Heart left ventricle (tissue), 16 donors: ENCODE data around the gene CHIC1. TPM values are rescaled to one million over a fixed set of nuclear protein-coding genes. Genes with fewer than 3 reads are reported as not detected.
"Not testable (repeated sequence)": the region's sequence is repeated elsewhere in the genome, so short reads cannot be mapped to it uniquely, and the experiment has no call there.

Experiments
- ATAC-seq, 4 donors: fragments of 200-7000 bp; cut with Tn5 transposase; one replicate each; pipeline ENCODE4 v1.9.1; 2020 to 2022; ENCODE audit warnings: moderate library complexity in 4 of 4, mild to moderate bottlenecking in 3 of 4, moderate number of reproducible peaks in 1 of 4
- DNase-seq, 5 donors: peaks; one replicate each; pipeline ENCODE4 v3.0.0-alpha.2; 2020
- H3K27ac ChIP-seq, 12 donors: fragments of 200-600 bp; sonication (generic) in 4 of 12; one replicate each; pipeline versions ENCODE4 v1.5.0 to v1.8.0; 2016 to 2022; ENCODE audit warnings: mild to moderate bottlenecking in 2 of 12
- H3K27me3 ChIP-seq, 9 donors: fragments of 200-600 bp; sonication (generic) in 2 of 9; one replicate each; pipeline versions ENCODE4 v1.5.1 to v1.8.0; 2016 to 2022; ENCODE audit warnings: mild to moderate bottlenecking in 3 of 9
- H3K36me3 ChIP-seq, 9 donors: fragments of 200-600 bp; sonication (generic) in 2 of 9; one replicate each; pipeline versions ENCODE4 v1.5.0 to v1.8.0; 2018 to 2022; ENCODE audit warnings: mild to moderate bottlenecking in 2 of 9
- H3K4me1 ChIP-seq, 12 donors: fragments of 200-600 bp; sonication (generic) in 4 of 12; one replicate each; pipeline versions ENCODE4 v1.5.0 to v1.8.0; 2016 to 2022; ENCODE audit warnings: mild to moderate bottlenecking in 3 of 12
- H3K4me3 ChIP-seq, 12 donors: fragments of 200-600 bp; sonication (generic) in 4 of 12; one replicate each; pipeline versions ENCODE4 v1.5.0 to v1.8.0; 2017 to 2022; ENCODE audit warnings: mild to moderate bottlenecking in 9 of 12, moderate library complexity in 4 of 12
- H3K9me3 ChIP-seq, 12 donors: fragments of 200-600 bp; sonication (generic) in 4 of 12; one replicate each; pipeline versions ENCODE4 v1.5.0 to v1.8.0; 2016 to 2022; ENCODE audit warnings: mild to moderate bottlenecking in 1 of 12
- POLR2A ChIP-seq, 2 donors: fragments of 450-650 bp; IDR thresholded peaks; one replicate each; pipeline ENCODE4 v1.6.1; 2017; ENCODE audit warnings: antibody characterized with exemption in 2 of 2, mild to moderate bottlenecking in 2 of 2, moderate library complexity in 2 of 2
- WGBS, 4 donors: extraction: QIAGEN DNeasy Blood & Tissue Kit in 2 of 4; methylation state at CpG; one replicate each; pipeline versions ENCODE4 v1.1.5 to v1.1.7; 2013 to 2018; 5-methylcytosine and 5-hydroxymethylcytosine counted together
- intact Hi-C, 10 donors: fragments of 100-400 bp; cut with DNase I; formaldehyde crosslinking; loops; one replicate each; pipeline versions ENCODE4 v1.11.1 to v1.14.2; 2022
- long read RNA-seq, 3 donors: library from polyadenylated mRNA; unstranded; transcript quantifications; one replicate each; pipeline ENCODE4 v2.0.0, GENCODE V29; 2020 to 2021
- polyA plus RNA-seq, 2 donors: library from polyadenylated mRNA; stranded (reverse); fragments of 200-250 nt; gene quantifications; one replicate each; pipeline ENCODE4 v1.2.3, GENCODE V29; 2013
- total RNA-seq, 9 donors: library from RNA; depleted of rRNA in 2 of 9; stranded (reverse); fragments of >200 nt in 2 of 9; fragmentation: NEBNext Ultra II Directional in 3 of 9; extraction: Animal tissue kit (Norgen Biotek cat#: 25700) in 3 of 9; gene quantifications; one replicate each; pipeline versions ENCODE4 v1.1.0 to v1.2.4, GENCODE V29; 2016 to 2023
- TF ChIP-seq, protein P1 (sequence below), 12 donors: fragments of 200-600 bp; sonication (generic) in 4 of 12; IDR thresholded peaks; one replicate each; pipeline versions ENCODE4 v1.5.0 to v1.8.0; 2018 to 2022; ENCODE audit warnings: antibody characterized with exemption in 12 of 12, mild to moderate bottlenecking in 5 of 12
- donor health status: ischemic (EF 13 %, LVEDD 7.1; RV severe dilation, severe dysfunction).
- donor health status: healthy with polysubstance abuse.
- donor health status: DM: no; HTN: yes; CAD: no.
- donor health status: DM: no; HTN: no; CAD: no.
- donor health status: ischemic (EF 25% LVEDD 6.9; RV normal size, moderate dysfunction).
- donor health status: ischemic (EF 25% LVEDD 5.7; RV mildly dilated, moderate dysfunction).
- donor health status: healthy.
- donor health status: DM: yes; HTN: yes; CAD: no.
- donor health status: ischemic (EF 35%, LVEDD 5.7; RV mildly dilated, moderate dysfunction).
- donor health status: nonischemic (EF 11% LVEDD 7.7; RV severe dilation, severe dysfunction).
- donor health status: DM: yes; HTN: yes; CAD: no.
- donor health status: PGD.
- donor health status: ischemic (EF 29% LVEDD 5.4; RV normal size, mild dysfunction).
- donor health status: nonischemic (EF 23%, LVEDD 6.1; RV moderate dilation, normal function).

Gene CHIC1
- total RNA-seq (10 to 100 TPM in 8 of 9 donors, 1 to 10 TPM in 1; 9.5 to 16.9 (median 12.2) TPM), polyA plus RNA-seq (1 to 10 TPM; 2.8 to 6.2 TPM)
- long read RNA-seq, donor 1, partial matches to known transcripts = 0 of 3 reads
- long read RNA-seq, donor 1, other reads (novel, unspliced or antisense) = 3 of 3 reads
- long read RNA-seq, donor 2, partial matches to known transcripts = 0 of 1 reads
- long read RNA-seq, donor 2, other reads (novel, unspliced or antisense) = 1 of 1 reads
- long read RNA-seq, donor 3, full-length matches to known transcripts = 1 of 6 reads
- long read RNA-seq, donor 3, partial matches to known transcripts = 0 of 6 reads
- long read RNA-seq, donor 3, other reads (novel, unspliced or antisense) = 5 of 6 reads

DNA sequence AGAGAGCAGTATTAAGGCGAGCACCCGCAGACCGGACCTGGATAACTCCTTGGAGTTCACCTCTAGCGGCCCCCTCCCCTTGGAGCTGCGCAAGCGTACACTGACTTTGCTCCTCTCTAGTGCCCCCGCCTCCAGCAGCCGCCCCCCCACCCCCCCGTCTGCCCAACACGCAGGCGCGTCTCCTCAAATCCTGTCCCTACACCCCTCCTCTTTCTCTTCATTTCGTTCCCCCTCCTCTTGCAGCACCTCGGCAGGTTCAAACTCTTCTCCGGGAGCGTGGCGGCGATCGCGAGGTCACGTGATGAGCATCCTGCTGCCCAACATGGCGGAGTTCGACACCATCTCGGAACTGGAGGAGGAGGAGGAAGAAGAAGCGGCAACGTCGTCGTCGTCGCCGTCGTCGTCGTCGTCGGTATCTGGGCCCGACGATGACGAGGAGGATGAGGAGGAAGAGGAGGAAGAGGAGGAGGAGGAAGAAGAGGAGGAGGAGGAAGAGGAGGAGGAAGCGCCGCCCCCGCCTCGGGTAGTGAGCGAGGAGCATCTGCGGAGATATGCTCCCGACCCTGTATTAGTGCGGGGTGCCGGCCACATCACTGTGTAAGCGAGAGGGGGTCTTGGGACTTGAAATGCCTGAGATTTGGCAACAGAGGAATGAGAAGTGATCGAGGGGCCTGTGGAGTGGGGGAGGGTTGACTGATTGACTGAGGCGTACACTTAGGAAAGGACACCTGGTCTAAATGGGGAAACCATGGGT is at the start of gene CHIC1:
CHIC1 (plus strand) TSS at position 214 of the 754 bp plus-strand sequence; CDS start at position 302, 88 bp downstream.
- Histone ChIP-seq H3K36me3 (no peaks in the 10 kb centered on the region), H3K4me1 (peaks cover 0 to 15% (median 0%) of the 10 kb centered on the region in 12 donors), H3K27me3 (no peaks in the 10 kb centered on the region), H3K27ac (peak within 1 kb of the TSS; percentile 53 to 86 (median 78)), H3K4me3 (peak within 1 kb of the TSS; percentile 37 to 91 (median 64)), H3K9me3 (no peaks in the 10 kb centered on the region)
- DNase-seq = peak; percentile 48 to 72 (median 64)
- intact Hi-C loops = no loop called here
- ATAC-seq = peak; percentile 77 to 91 (median 88)
- TF ChIP-seq, protein P1, sequence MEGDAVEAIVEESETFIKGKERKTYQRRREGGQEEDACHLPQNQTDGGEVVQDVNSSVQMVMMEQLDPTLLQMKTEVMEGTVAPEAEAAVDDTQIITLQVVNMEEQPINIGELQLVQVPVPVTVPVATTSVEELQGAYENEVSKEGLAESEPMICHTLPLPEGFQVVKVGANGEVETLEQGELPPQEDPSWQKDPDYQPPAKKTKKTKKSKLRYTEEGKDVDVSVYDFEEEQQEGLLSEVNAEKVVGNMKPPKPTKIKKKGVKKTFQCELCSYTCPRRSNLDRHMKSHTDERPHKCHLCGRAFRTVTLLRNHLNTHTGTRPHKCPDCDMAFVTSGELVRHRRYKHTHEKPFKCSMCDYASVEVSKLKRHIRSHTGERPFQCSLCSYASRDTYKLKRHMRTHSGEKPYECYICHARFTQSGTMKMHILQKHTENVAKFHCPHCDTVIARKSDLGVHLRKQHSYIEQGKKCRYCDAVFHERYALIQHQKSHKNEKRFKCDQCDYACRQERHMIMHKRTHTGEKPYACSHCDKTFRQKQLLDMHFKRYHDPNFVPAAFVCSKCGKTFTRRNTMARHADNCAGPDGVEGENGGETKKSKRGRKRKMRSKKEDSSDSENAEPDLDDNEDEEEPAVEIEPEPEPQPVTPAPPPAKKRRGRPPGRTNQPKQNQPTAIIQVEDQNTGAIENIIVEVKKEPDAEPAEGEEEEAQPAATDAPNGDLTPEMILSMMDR (IDR thresholded peaks at IDR 0.05) = no peak
- TF ChIP-seq POLR2A (IDR thresholded peaks at IDR 0.05) = no peak
- 0 to 35% (median 12%) methylated on average over 50 to 51 of the region's 51 CpGs for WGBS, 4 donors

DNA sequence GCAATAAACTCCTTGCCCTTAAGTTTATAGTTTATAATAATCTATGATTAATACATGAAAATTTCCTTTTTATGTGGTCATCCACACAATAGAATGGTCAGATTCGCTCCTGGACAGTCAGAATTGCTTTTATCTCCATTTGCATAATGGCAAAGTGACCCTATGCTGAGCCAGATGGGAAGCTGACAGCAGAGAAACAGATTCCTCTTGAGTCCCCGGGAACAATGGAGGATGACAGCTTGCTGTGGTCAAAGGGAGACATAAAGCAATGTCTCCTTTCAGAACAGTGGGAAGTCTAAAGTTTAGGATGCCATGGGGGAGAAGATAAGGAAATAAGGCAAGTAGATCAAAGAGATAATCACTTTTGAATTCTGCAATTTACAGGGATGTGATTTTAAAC is 40.2 kb upstream of the CHIC1 start:
- H3K27me3 ChIP-seq, H3K4me3 ChIP-seq, intact Hi-C loops, DNase-seq, H3K27ac ChIP-seq, H3K9me3 ChIP-seq, H3K4me1 ChIP-seq, H3K36me3 ChIP-seq, ATAC-seq: not testable (repeated sequence)
- 46 to 64% (median 55%) methylated on average over 2 of the region's 2 CpGs for WGBS, 4 donors

DNA sequence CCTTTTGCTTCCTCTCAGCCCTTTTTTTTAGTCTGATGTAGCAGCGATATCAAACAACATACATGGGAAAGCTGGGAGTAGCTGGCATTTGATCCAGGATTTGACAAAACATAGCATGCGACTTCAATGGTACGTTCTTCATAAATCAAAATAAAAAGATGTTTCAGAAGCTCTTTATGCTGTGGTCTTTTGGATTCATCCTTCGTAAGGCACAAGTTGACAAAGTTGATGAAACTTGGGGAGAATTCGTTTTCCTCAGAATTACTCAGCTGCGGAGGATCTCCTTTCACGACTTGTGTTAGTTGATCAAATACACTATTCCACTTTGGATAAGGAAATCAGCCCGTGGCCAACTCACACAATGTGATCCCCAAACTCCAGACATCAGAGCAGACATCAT is 38.1 kb upstream of the CHIC1 start:
- Histone ChIP-seq H3K9me3 (peaks cover 0 to 9% (median 0%) of the 10 kb centered on the region in 12 donors), H3K4me1 (no peaks in the 10 kb centered on the region), H3K4me3 (no peak overlapping the region), H3K36me3 (no peaks in the 10 kb centered on the region), H3K27ac (no peak overlapping the region), H3K27me3 (peaks cover 0 to 10% (median 0%) of the 10 kb centered on the region in 9 donors)
- TF ChIP-seq POLR2A (IDR thresholded peaks at IDR 0.05) = no peak
- TF ChIP-seq, protein P1 (IDR thresholded peaks at IDR 0.05) = no peak
- WGBS, 4 donors = 75 to 84% (median 80%) methylated on average over 8 of the region's 8 CpGs
- ATAC-seq (no peak), DNase-seq (no peak)
- intact Hi-C loops = no loop called here

DNA sequence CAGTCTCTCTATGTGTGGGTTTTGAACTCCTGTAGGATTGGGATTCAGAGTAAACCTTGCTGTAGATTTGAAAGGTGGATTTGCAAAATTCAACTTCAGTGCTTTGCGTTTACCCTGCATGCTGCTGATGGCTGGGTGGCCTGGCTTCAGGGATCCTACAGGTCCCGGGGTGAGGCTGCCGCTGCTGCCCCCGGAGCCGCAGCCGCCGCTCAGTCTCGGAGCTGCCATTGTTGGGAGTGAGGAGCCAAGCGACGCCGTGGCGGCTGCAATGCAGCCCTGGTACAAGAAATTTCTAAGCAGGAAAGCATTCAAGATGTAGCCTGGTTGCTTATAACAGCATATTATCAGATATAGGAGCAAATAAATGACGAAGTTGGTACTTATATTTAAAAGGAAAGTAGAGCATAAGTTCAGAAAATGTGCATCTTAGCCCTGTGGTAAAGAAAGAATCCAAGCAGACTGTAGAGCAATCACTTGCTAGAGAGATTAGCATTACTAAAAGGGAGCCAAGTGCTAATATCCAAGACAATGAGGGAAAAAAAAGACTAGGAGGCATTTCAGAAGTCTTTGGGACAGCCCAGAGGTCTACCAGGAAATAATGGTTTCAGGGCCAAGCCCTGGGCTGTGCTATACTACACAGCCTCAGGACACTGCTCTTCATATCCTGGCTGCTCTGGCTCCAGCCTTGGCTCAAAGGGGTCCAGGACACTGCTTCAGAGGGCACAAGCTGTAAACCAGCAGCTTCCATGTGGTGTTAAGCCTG is 36.9 kb upstream of the CHIC1 start:
- Histone ChIP-seq H3K27ac (no peak overlapping the region), H3K36me3 (no peaks in the 10 kb centered on the region), H3K9me3 (peaks cover 0 to 9% (median 0%) of the 10 kb centered on the region in 12 donors), H3K4me3 (no peak overlapping the region), H3K4me1 (no peaks in the 10 kb centered on the region), H3K27me3 (peaks cover 0 to 10% (median 0%) of the 10 kb centered on the region in 9 donors)
- TF ChIP-seq POLR2A (IDR thresholded peaks at IDR 0.05) = no peak
- TF ChIP-seq, protein P1 (IDR thresholded peaks at IDR 0.05) = no peak
- ATAC-seq (no peak), DNase-seq (no peak)
- intact Hi-C loops = no loop called here
- 30 to 47% (median 39%) methylated on average over 13 of the region's 13 CpGs for WGBS, 4 donors

DNA sequence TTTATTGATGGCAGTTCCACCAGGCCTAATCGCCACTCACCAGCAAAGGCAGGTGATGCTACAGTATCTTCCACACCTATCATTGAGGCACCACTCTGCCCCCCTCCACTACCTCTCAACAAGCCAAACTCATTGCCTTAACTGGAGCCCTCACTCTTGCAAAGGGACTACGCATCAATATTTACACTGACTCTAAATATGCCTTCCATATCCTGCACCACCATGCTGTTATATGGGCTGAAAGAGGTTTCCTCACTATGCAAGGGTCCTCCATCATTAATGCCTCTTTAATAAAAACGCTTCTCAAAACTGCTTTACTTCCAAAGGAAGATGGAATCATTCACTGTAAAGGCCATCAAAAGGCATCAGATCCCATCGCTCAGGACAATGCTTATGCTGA is 31.3 kb upstream of the CHIC1 start:
- H3K27ac ChIP-seq, DNase-seq, ATAC-seq, H3K9me3 ChIP-seq, H3K27me3 ChIP-seq, H3K4me1 ChIP-seq, H3K4me3 ChIP-seq, intact Hi-C loops, H3K36me3 ChIP-seq: not testable (repeated sequence)
- 87 to 91% (median 89%) methylated on average over 4 of the region's 4 CpGs for WGBS, 4 donors
